Karpas-422 (cell line): ENCODE results near the gene MMP19. TPM values are rescaled to one million over a fixed set of nuclear protein-coding genes. Genes with fewer than 3 reads are reported as not detected.
"Not testable (repeated sequence)": the region's sequence is repeated elsewhere in the genome, so short reads cannot be mapped to it uniquely, and the experiment has no call there.

ENCODE experiments used
- DNase-seq: peaks from one replicate; pipeline ENCODE4 v3.0.0-alpha.2; 2015
- H2AFZ ChIP-seq: fragments of 200-600 bp; sonication (generic); 2 replicates; pipeline ENCODE4 v1.6.1; 2014; ENCODE audit warnings: antibody characterized with exemption, low read length, mixed read lengths
- H3K27ac ChIP-seq: fragments of 200-600 bp; sonication (generic); 2 replicates; pipeline ENCODE4 v1.5.1; 2014; ENCODE audit warnings: mild to moderate bottlenecking, low read length, moderate library complexity
- H3K27me3 ChIP-seq: fragments of 200-600 bp; sonication (generic); 2 replicates; pipeline ENCODE4 v1.6.1; 2014; ENCODE audit warnings: low read length, mixed read lengths
- H3K36me3 ChIP-seq: fragments of 200-600 bp; sonication (generic); 2 replicates; pipeline ENCODE4 v1.6.1; 2014; ENCODE audit warnings: low read length, mixed read lengths; ENCODE audit not compliant: insufficient read depth
- H3K4me1 ChIP-seq: fragments of 200-600 bp; sonication (generic); 2 replicates; pipeline ENCODE4 v1.6.1; 2014; ENCODE audit warnings: mild to moderate bottlenecking, low read length, mixed read lengths
- H3K4me2 ChIP-seq: fragments of 200-600 bp; sonication (generic); 2 replicates; pipeline ENCODE4 v1.6.1; 2014; ENCODE audit warnings: low read length, low read depth, mild to moderate bottlenecking; ENCODE audit not compliant: poor library complexity, severe bottlenecking
- H3K4me3 ChIP-seq: fragments of 200-600 bp; sonication (generic); 2 replicates; pipeline ENCODE4 v1.5.1; 2014; ENCODE audit warnings: mild to moderate bottlenecking, antibody characterized with exemption, low read length, mixed read lengths
- H3K79me2 ChIP-seq: fragments of 200-600 bp; sonication (generic); 2 replicates; pipeline ENCODE4 v1.6.1; 2014; ENCODE audit warnings: mild to moderate bottlenecking, low read length, mixed read lengths
- H3K9ac ChIP-seq: fragments of 200-600 bp; sonication (generic); 2 replicates; pipeline ENCODE4 v1.6.0; 2014; ENCODE audit warnings: low read length
- H3K9me2 ChIP-seq: fragments of 200-600 bp; sonication (generic), shearing (Covaris generic); replicated peaks from 2 replicates; pipeline ENCODE4 v1.6.0; 2014; ENCODE audit warnings: mild to moderate bottlenecking, low read length, moderate library complexity; ENCODE audit not compliant: insufficient read depth
- H3K9me3 ChIP-seq: fragments of 300-700, 200-600 bp; sonication (generic); 2 replicates; pipeline ENCODE4 v1.6.1; 2014; ENCODE audit warnings: low read length, mixed read lengths
- H4K20me1 ChIP-seq: fragments of 200-600 bp; sonication (generic); 2 replicates; pipeline ENCODE4 v1.6.1; 2014; ENCODE audit warnings: mild to moderate bottlenecking, antibody characterized with exemption, low read length, low read depth; ENCODE audit not compliant: insufficient read depth
- total RNA-seq: library from RNA; depleted of rRNA; stranded (reverse); fragments of >200 nt; shearing (Covaris generic); gene quantifications from 2 replicates; pipeline ENCODE4 v1.2.3, GENCODE V29; 2014; ENCODE audit warnings: low replicate concordance; rRNA removed

MMP19 gene
- total RNA-seq: 0.11 TPM in 1 of 2 replicates, not detected in the other

- no peaks in the 10 kb centered on the region for H3K36me3 ChIP-seq
- H3K27ac ChIP-seq: no peak within 1 kb of the TSS
- H3K4me3 ChIP-seq: no peak within 1 kb of the TSS
- H4K20me1 ChIP-seq: no peaks in the 10 kb centered on the region
- no peak within 1 kb of the TSS for H2AFZ ChIP-seq
- no peak for DNase-seq
- no peaks in the 10 kb centered on the region for H3K9me3 ChIP-seq
- no peaks in the 10 kb centered on the region for H3K27me3 ChIP-seq
- H3K4me1 ChIP-seq: no peaks in the 10 kb centered on the region; the same call in 1 of the 2 replicates
- H3K79me2 ChIP-seq: no peaks in the 10 kb centered on the region
- H3K9me2 ChIP-seq: no peaks in the 10 kb centered on the region
- H3K9ac ChIP-seq: no peak within 1 kb of the TSS
- no peak within 1 kb of the TSS for H3K4me2 ChIP-seq
Observed at GRCh38 chr12:55842681-55843429, at the start of gene MMP19. TSS of gene MMP19 (minus strand) at chr12:55842936. CDS start at chr12:55842830, 106 bp downstream.

- H3K9me3 ChIP-seq: no peaks in the 10 kb centered on the region
- no peaks in the 10 kb centered on the region for H3K36me3 ChIP-seq
- no peak overlapping the region for H3K9ac ChIP-seq
- no peaks in the 10 kb centered on the region for H3K27me3 ChIP-seq
- no peak overlapping the region for H3K4me2 ChIP-seq
- no peaks in the 10 kb centered on the region for H3K4me1 ChIP-seq
- DNase-seq: no peak
- H4K20me1 ChIP-seq: no peaks in the 10 kb centered on the region
- no peak overlapping the region for H3K27ac ChIP-seq
- H3K9me2 ChIP-seq: no peaks in the 10 kb centered on the region
- H3K4me3 ChIP-seq: no peak overlapping the region
- no peaks in the 10 kb centered on the region for H3K79me2 ChIP-seq
- no peak overlapping the region for H2AFZ ChIP-seq
Observed at GRCh38 chr12:55891310-55891709, 48.6 kb upstream of the MMP19 start.

GRCh38 chr12:55885113-55885512 is 42.4 kb upstream of the MMP19 start:
- Histone ChIP-seq H2AFZ (no peak overlapping the region), H3K27ac (no peak overlapping the region), H3K4me3 (no peak overlapping the region), H4K20me1 (no peaks in the 10 kb centered on the region), H3K79me2 (no peaks in the 10 kb centered on the region), H3K36me3 (no peaks in the 10 kb centered on the region), H3K9me2 (no peaks in the 10 kb centered on the region), H3K27me3 (no peaks in the 10 kb centered on the region), H3K4me1 (no peaks in the 10 kb centered on the region), H3K9ac (no peak overlapping the region), H3K4me2 (no peak overlapping the region), H3K9me3 (no peaks in the 10 kb centered on the region)
- no peak for DNase-seq

GRCh38 chr12:55877824-55878223 is 35.1 kb upstream of the MMP19 start:
- Histone ChIP-seq H3K9me3 (peaks cover 2% of the 10 kb centered on the region; the same call in 1 of the 2 replicates), H3K4me2 (no peak overlapping the region), H3K9ac (no peak overlapping the region), H2AFZ (no peak overlapping the region), H3K79me2 (no peaks in the 10 kb centered on the region), H3K27me3 (no peaks in the 10 kb centered on the region), H3K4me1 (no peaks in the 10 kb centered on the region), H3K36me3 (no peaks in the 10 kb centered on the region), H4K20me1 (no peaks in the 10 kb centered on the region), H3K27ac (no peak overlapping the region), H3K4me3 (no peak overlapping the region), H3K9me2 (no peaks in the 10 kb centered on the region)
- no peak for DNase-seq

- Histone ChIP-seq H3K4me3 (no peak overlapping the region), H3K9me3 (peaks cover 2% of the 10 kb centered on the region; the same call in 1 of the 2 replicates), H3K36me3 (no peaks in the 10 kb centered on the region), H3K9ac (no peak overlapping the region), H3K27ac (no peak overlapping the region), H2AFZ (no peak overlapping the region), H4K20me1 (no peaks in the 10 kb centered on the region), H3K4me2 (no peak overlapping the region), H3K27me3 (no peaks in the 10 kb centered on the region), H3K4me1 (no peaks in the 10 kb centered on the region), H3K9me2 (no peaks in the 10 kb centered on the region), H3K79me2 (no peaks in the 10 kb centered on the region)
- no peak for DNase-seq
Observed at GRCh38 chr12:55875704-55876467, 33.1 kb upstream of the MMP19 start.

- H3K9me3 ChIP-seq: peaks cover 2% of the 10 kb centered on the region; the same call in 1 of the 2 replicates
- H2AFZ ChIP-seq: no peak overlapping the region
- no peak for DNase-seq
- no peaks in the 10 kb centered on the region for H4K20me1 ChIP-seq
- H3K9me2 ChIP-seq: no peaks in the 10 kb centered on the region
- no peaks in the 10 kb centered on the region for H3K4me1 ChIP-seq
- H3K4me2 ChIP-seq: no peak overlapping the region
- H3K27me3 ChIP-seq: no peaks in the 10 kb centered on the region
- H3K79me2 ChIP-seq: no peaks in the 10 kb centered on the region
- H3K36me3 ChIP-seq: no peaks in the 10 kb centered on the region
- no peak overlapping the region for H3K4me3 ChIP-seq
- no peak overlapping the region for H3K27ac ChIP-seq
- H3K9ac ChIP-seq: no peak overlapping the region
Observed at GRCh38 chr12:55874443-55874842, 31.7 kb upstream of the MMP19 start.

GRCh38 chr12:55866454-55867004 is 23.8 kb upstream of the MMP19 start:
- not testable (repeated sequence) for H3K4me3 ChIP-seq, DNase-seq

GRCh38 chr12:55865327-55865726 is 22.6 kb upstream of the MMP19 start:
- H2AFZ ChIP-seq: no peak overlapping the region
- no peak overlapping the region for H3K4me3 ChIP-seq
- no peak for DNase-seq
- H4K20me1 ChIP-seq: no peaks in the 10 kb centered on the region
- no peak overlapping the region for H3K9ac ChIP-seq
- H3K4me2 ChIP-seq: no peak overlapping the region
- no peak overlapping the region for H3K27ac ChIP-seq
- H3K36me3 ChIP-seq: no peaks in the 10 kb centered on the region
- peaks cover 7% of the 10 kb centered on the region for H3K4me1 ChIP-seq
- no peaks in the 10 kb centered on the region for H3K27me3 ChIP-seq
- H3K79me2 ChIP-seq: no peaks in the 10 kb centered on the region
- H3K9me2 ChIP-seq: no peaks in the 10 kb centered on the region
- no peaks in the 10 kb centered on the region for H3K9me3 ChIP-seq

More at GRCh38 chr12:55866454-55867004, 23.8 kb upstream of the MMP19 start:
- not testable (repeated sequence) for H3K9ac ChIP-seq, H3K79me2 ChIP-seq, H3K9me3 ChIP-seq, H3K36me3 ChIP-seq, H3K4me1 ChIP-seq, H3K4me2 ChIP-seq, H4K20me1 ChIP-seq, H3K9me2 ChIP-seq, H3K27ac ChIP-seq, H2AFZ ChIP-seq, H3K27me3 ChIP-seq
